ENCODE results near the gene FLVCR2.

Gene FLVCR2

DNA sequence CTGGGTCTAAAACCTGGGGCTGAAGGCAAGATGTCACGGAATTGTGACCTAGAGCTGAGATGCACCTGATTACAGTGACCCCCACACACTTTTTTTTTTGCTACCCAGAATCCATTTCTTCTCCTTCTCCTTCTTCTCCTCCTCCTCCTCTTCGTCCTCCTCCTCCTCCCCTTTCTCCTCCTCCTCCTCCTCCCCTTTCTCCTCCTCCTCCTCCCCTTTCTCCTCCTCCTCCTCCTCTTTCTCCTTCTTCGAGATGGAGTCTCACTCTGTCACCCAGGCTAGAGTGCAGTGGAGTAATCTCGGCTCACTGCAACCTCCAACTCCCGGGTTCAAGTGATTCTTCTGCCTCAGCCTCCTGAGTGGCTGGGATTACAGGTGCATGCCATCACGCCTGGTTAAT is 19.4 kb upstream of the FLVCR2 start:
- Histone ChIP-seq H3K4me1 (ENCODE audit: control insufficient read depth in 1 of 2, insufficient read depth in 2 of 2, low read length in 2 of 2) (peaks cover 0 to 6% of the 10 kb centered on the region in 2 donors), H3K27ac (ENCODE audit: low read length) (no peak overlapping the region), H3K36me3 (ENCODE audit: control insufficient read depth in 1 of 2, insufficient read depth in 2 of 2, low read length in 2 of 2) (no peaks in the 10 kb centered on the region), H3K9me3 (ENCODE audit: control insufficient read depth in 1 of 2, low read length in 2 of 2) (peaks cover 0 to 4% of the 10 kb centered on the region in 2 donors), H3K4me3 (ENCODE audit: low read depth in 1 of 2, low read length in 2 of 2) (no peak overlapping the region), H3K27me3 (ENCODE audit: low read depth, low read length) (no peaks in the 10 kb centered on the region)

DNA sequence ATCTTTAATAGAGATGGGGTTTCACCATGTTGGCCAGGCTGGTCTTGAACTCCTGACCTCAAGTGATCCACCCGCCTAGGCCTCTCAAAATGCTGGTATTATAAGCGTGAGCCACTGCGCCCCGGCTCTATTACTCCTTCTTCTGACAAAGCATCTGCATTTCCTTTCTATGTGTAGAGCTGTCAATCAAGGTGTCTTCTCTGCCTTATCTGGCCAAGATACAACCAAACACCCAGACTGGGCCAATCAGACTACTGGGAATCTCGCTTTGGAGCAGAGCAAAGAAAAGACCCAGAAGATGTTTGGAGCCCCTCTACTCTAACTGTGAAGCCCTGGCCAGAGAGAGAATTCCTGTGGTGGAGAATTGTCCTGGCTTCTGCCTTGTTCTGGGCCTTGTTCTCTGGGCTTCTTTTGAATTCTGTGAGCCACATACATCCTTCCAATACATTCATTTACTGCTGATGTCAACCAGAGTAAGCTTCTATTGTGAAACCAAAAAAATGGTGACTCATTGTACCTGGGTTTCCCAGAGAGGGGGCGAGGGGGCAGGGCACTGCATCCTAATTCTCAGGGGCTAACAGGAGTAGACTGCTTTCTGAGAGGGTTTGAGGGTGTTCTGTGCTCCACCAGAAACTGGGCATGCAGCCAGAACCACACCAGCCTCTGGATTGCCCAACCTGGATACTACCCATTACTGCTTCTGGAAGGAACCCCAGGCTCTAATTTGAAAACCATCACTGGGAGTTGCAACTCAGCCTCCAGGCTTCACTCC is 18.8 kb upstream of the FLVCR2 start:
- no peaks in the 10 kb centered on the region for H3K27me3 ChIP-seq (ENCODE audit: low read depth, low read length)
- H3K9me3 ChIP-seq (ENCODE audit: control insufficient read depth in 1 of 2, low read length in 2 of 2) = peaks cover 0 to 4% of the 10 kb centered on the region in 2 donors
- H3K36me3 ChIP-seq (ENCODE audit: control insufficient read depth in 1 of 2, insufficient read depth in 2 of 2, low read length in 2 of 2) = no peaks in the 10 kb centered on the region
- H3K27ac ChIP-seq (ENCODE audit: low read length) = no peak overlapping the region
- H3K4me3 ChIP-seq (ENCODE audit: low read depth in 1 of 2, low read length in 2 of 2) = no peak overlapping the region
- H3K4me1 ChIP-seq (ENCODE audit: control insufficient read depth in 1 of 2, insufficient read depth in 2 of 2, low read length in 2 of 2) = peaks cover 0 to 6% of the 10 kb centered on the region in 2 donors

DNA sequence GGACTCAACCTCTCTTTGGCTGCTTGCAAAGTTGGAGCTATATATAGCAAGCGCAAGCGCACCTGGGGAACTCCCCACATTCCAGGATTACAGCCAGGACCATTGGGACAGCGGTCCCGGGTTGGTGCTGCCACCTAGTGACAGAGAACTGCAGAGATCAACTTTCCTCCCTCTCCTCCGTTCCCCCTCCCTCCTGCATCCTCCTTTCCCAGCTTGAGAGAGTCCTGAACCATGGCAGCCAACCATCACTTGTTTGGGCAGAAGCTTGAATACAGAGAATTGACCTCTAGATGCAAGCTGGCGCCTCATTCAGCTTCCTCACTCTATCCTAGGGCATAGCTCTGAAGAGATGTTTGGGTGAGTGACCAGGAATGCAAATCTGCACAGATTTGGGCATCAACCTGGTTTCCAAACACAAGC is 17.4 kb upstream of the FLVCR2 start:
- no peaks in the 10 kb centered on the region for H3K36me3 ChIP-seq (ENCODE audit: control insufficient read depth in 1 of 2, insufficient read depth in 2 of 2, low read length in 2 of 2)
- H3K4me1 ChIP-seq (ENCODE audit: control insufficient read depth in 1 of 2, insufficient read depth in 2 of 2, low read length in 2 of 2) = peaks cover 0 to 6% of the 10 kb centered on the region in 2 donors
- H3K27ac ChIP-seq (ENCODE audit: low read length) = no peak overlapping the region
- H3K4me3 ChIP-seq (ENCODE audit: low read depth in 1 of 2, low read length in 2 of 2) = no peak overlapping the region
- peaks cover 0 to 4% of the 10 kb centered on the region in 2 donors for H3K9me3 ChIP-seq (ENCODE audit: control insufficient read depth in 1 of 2, low read length in 2 of 2)
- no peaks in the 10 kb centered on the region for H3K27me3 ChIP-seq (ENCODE audit: low read depth, low read length)

- H3K27me3 ChIP-seq (ENCODE audit: low read depth, low read length) = no peaks in the 10 kb centered on the region
- no peaks in the 10 kb centered on the region for H3K36me3 ChIP-seq (ENCODE audit: control insufficient read depth in 1 of 2, insufficient read depth in 2 of 2, low read length in 2 of 2)
- no peak overlapping the region for H3K27ac ChIP-seq (ENCODE audit: low read length)
- H3K4me3 ChIP-seq (ENCODE audit: low read depth in 1 of 2, low read length in 2 of 2) = no peak overlapping the region
- peaks cover 0 to 6% of the 10 kb centered on the region in 2 donors for H3K4me1 ChIP-seq (ENCODE audit: control insufficient read depth in 1 of 2, insufficient read depth in 2 of 2, low read length in 2 of 2)
- peaks cover 0 to 3% of the 10 kb centered on the region in 2 donors for H3K9me3 ChIP-seq (ENCODE audit: control insufficient read depth in 1 of 2, low read length in 2 of 2)
Observed at GRCh38 chr14:75562089-75562488, 16.3 kb upstream of the FLVCR2 start.

GRCh38 chr14:75562489-75562888 is 15.9 kb upstream of the FLVCR2 start:
- H3K27ac ChIP-seq (ENCODE audit: low read length) = no peak overlapping the region
- H3K27me3 ChIP-seq (ENCODE audit: low read depth, low read length) = no peaks in the 10 kb centered on the region
- peaks cover 0 to 6% of the 10 kb centered on the region in 2 donors for H3K4me1 ChIP-seq (ENCODE audit: control insufficient read depth in 1 of 2, insufficient read depth in 2 of 2, low read length in 2 of 2)
- H3K4me3 ChIP-seq (ENCODE audit: low read depth in 1 of 2, low read length in 2 of 2) = no peak overlapping the region
- H3K36me3 ChIP-seq (ENCODE audit: control insufficient read depth in 1 of 2, insufficient read depth in 2 of 2, low read length in 2 of 2) = no peaks in the 10 kb centered on the region
- H3K9me3 ChIP-seq (ENCODE audit: control insufficient read depth in 1 of 2, low read length in 2 of 2) = no peaks in the 10 kb centered on the region

- Histone ChIP-seq H3K9me3 (ENCODE audit: control insufficient read depth in 1 of 2, low read length in 2 of 2) (no peaks in the 10 kb centered on the region), H3K4me3 (ENCODE audit: low read depth in 1 of 2, low read length in 2 of 2) (no peak overlapping the region), H3K27me3 (ENCODE audit: low read depth, low read length) (no peaks in the 10 kb centered on the region), H3K4me1 (ENCODE audit: control insufficient read depth in 1 of 2, insufficient read depth in 2 of 2, low read length in 2 of 2) (peaks cover 0 to 6% of the 10 kb centered on the region in 2 donors), H3K36me3 (ENCODE audit: control insufficient read depth in 1 of 2, insufficient read depth in 2 of 2, low read length in 2 of 2) (no peaks in the 10 kb centered on the region), H3K27ac (ENCODE audit: low read length) (no peak overlapping the region)
Observed at GRCh38 chr14:75563931-75564330, 14.5 kb upstream of the FLVCR2 start.

- Histone ChIP-seq H3K4me1 (ENCODE audit: control insufficient read depth in 1 of 2, insufficient read depth in 2 of 2, low read length in 2 of 2) (peaks cover 0 to 6% of the 10 kb centered on the region in 2 donors), H3K27ac (ENCODE audit: low read length) (no peak overlapping the region), H3K27me3 (ENCODE audit: low read depth, low read length) (no peaks in the 10 kb centered on the region), H3K9me3 (ENCODE audit: control insufficient read depth in 1 of 2, low read length in 2 of 2) (no peaks in the 10 kb centered on the region), H3K4me3 (ENCODE audit: low read depth in 1 of 2, low read length in 2 of 2) (no peak overlapping the region), H3K36me3 (ENCODE audit: control insufficient read depth in 1 of 2, insufficient read depth in 2 of 2, low read length in 2 of 2) (no peaks in the 10 kb centered on the region)
Observed at GRCh38 chr14:75565056-75565455, 13.4 kb upstream of the FLVCR2 start.

GRCh38 chr14:75566321-75566720 is 12.1 kb upstream of the FLVCR2 start:
- no peaks in the 10 kb centered on the region for H3K4me1 ChIP-seq (ENCODE audit: control insufficient read depth in 1 of 2, insufficient read depth in 2 of 2, low read length in 2 of 2)
- no peak overlapping the region for H3K4me3 ChIP-seq (ENCODE audit: low read depth in 1 of 2, low read length in 2 of 2)
- no peak overlapping the region for H3K27ac ChIP-seq (ENCODE audit: low read length)
- no peaks in the 10 kb centered on the region for H3K27me3 ChIP-seq (ENCODE audit: low read depth, low read length)
- H3K9me3 ChIP-seq (ENCODE audit: control insufficient read depth in 1 of 2, low read length in 2 of 2) = no peaks in the 10 kb centered on the region
- no peaks in the 10 kb centered on the region for H3K36me3 ChIP-seq (ENCODE audit: control insufficient read depth in 1 of 2, insufficient read depth in 2 of 2, low read length in 2 of 2)

- H3K27ac ChIP-seq (ENCODE audit: low read length) = no peak overlapping the region
- H3K9me3 ChIP-seq (ENCODE audit: control insufficient read depth in 1 of 2, low read length in 2 of 2) = no peaks in the 10 kb centered on the region
- no peaks in the 10 kb centered on the region for H3K36me3 ChIP-seq (ENCODE audit: control insufficient read depth in 1 of 2, insufficient read depth in 2 of 2, low read length in 2 of 2)
- no peaks in the 10 kb centered on the region for H3K4me1 ChIP-seq (ENCODE audit: control insufficient read depth in 1 of 2, insufficient read depth in 2 of 2, low read length in 2 of 2)
- H3K4me3 ChIP-seq (ENCODE audit: low read depth in 1 of 2, low read length in 2 of 2) = no peak overlapping the region
- no peaks in the 10 kb centered on the region for H3K27me3 ChIP-seq (ENCODE audit: low read depth, low read length)
Observed at GRCh38 chr14:75566752-75567151, 11.7 kb upstream of the FLVCR2 start.

- H3K27ac ChIP-seq (ENCODE audit: low read length) = no peak overlapping the region
- no peaks in the 10 kb centered on the region for H3K4me1 ChIP-seq (ENCODE audit: control insufficient read depth in 1 of 2, insufficient read depth in 2 of 2, low read length in 2 of 2)
- no peaks in the 10 kb centered on the region for H3K36me3 ChIP-seq (ENCODE audit: control insufficient read depth in 1 of 2, insufficient read depth in 2 of 2, low read length in 2 of 2)
- H3K4me3 ChIP-seq (ENCODE audit: low read depth in 1 of 2, low read length in 2 of 2) = no peak overlapping the region
- H3K9me3 ChIP-seq (ENCODE audit: control insufficient read depth in 1 of 2, low read length in 2 of 2) = no peaks in the 10 kb centered on the region
- no peaks in the 10 kb centered on the region for H3K27me3 ChIP-seq (ENCODE audit: low read depth, low read length)
Observed at GRCh38 chr14:75568140-75568539, 10.3 kb upstream of the FLVCR2 start.

- H3K4me1 ChIP-seq (ENCODE audit: control insufficient read depth in 1 of 2, insufficient read depth in 2 of 2, low read length in 2 of 2) = no peaks in the 10 kb centered on the region
- no peaks in the 10 kb centered on the region for H3K9me3 ChIP-seq (ENCODE audit: control insufficient read depth in 1 of 2, low read length in 2 of 2)
- no peak overlapping the region for H3K4me3 ChIP-seq (ENCODE audit: low read depth in 1 of 2, low read length in 2 of 2)
- no peaks in the 10 kb centered on the region for H3K27me3 ChIP-seq (ENCODE audit: low read depth, low read length)
- no peak overlapping the region for H3K27ac ChIP-seq (ENCODE audit: low read length)
- no peaks in the 10 kb centered on the region for H3K36me3 ChIP-seq (ENCODE audit: control insufficient read depth in 1 of 2, insufficient read depth in 2 of 2, low read length in 2 of 2)
Observed at GRCh38 chr14:75568791-75569190, 9.6 kb upstream of the FLVCR2 start.

- no peaks in the 10 kb centered on the region for H3K4me1 ChIP-seq (ENCODE audit: control insufficient read depth in 1 of 2, insufficient read depth in 2 of 2, low read length in 2 of 2)
- H3K27me3 ChIP-seq (ENCODE audit: low read depth, low read length) = no peaks in the 10 kb centered on the region
- H3K9me3 ChIP-seq (ENCODE audit: control insufficient read depth in 1 of 2, low read length in 2 of 2) = no peaks in the 10 kb centered on the region
- H3K36me3 ChIP-seq (ENCODE audit: control insufficient read depth in 1 of 2, insufficient read depth in 2 of 2, low read length in 2 of 2) = no peaks in the 10 kb centered on the region
- no peak overlapping the region for H3K4me3 ChIP-seq (ENCODE audit: low read depth in 1 of 2, low read length in 2 of 2)
- no peak overlapping the region for H3K27ac ChIP-seq (ENCODE audit: low read length)
Observed at GRCh38 chr14:75570797-75571196, 7.6 kb upstream of the FLVCR2 start.

Data from muscle layer of duodenum (tissue), 2 donors.